HG03571 (cell line): ENCODE data around the gene PRKN.

ENCODE experiments used
- ATAC-seq: cut with Tn5 transposase; IDR thresholded peaks from one replicate; pipeline ENCODE4 v1.9.1; 2021; ENCODE audit not compliant: unreplicated experiment

Gene PRKN

GRCh38 chr6:162388383-162388777, 339.2 kb downstream of the PRKN start:
- no peak for ATAC-seq

GRCh38 chr6:162387718-162388382, 339.7 kb downstream of the PRKN start:
- ATAC-seq = no peak

GRCh38 chr6:162385980-162386379, 341.6 kb downstream of the PRKN start:
- no peak for ATAC-seq

GRCh38 chr6:162379757-162380409, 347.7 kb downstream of the PRKN start:
- no peak for ATAC-seq

GRCh38 chr6:162377735-162378134, 349.8 kb downstream of the PRKN start:
- no peak for ATAC-seq

GRCh38 chr6:162373868-162374267, 353.7 kb downstream of the PRKN start:
- ATAC-seq = no peak

- no peak for ATAC-seq
Measured at GRCh38 chr6:162373192-162373591, 354.4 kb downstream of the PRKN start.

- no peak for ATAC-seq
Measured at GRCh38 chr6:162372106-162372505, 355.5 kb downstream of the PRKN start.

- no peak for ATAC-seq
Measured at GRCh38 chr6:162371121-162371520, 356.4 kb downstream of the PRKN start.

GRCh38 chr6:162369091-162369490, 358.5 kb downstream of the PRKN start:
- no peak for ATAC-seq

- no peak for ATAC-seq
Measured at GRCh38 chr6:162364488-162364887, 363.1 kb downstream of the PRKN start.

- no peak for ATAC-seq
Measured at GRCh38 chr6:162363757-162364156, 363.8 kb downstream of the PRKN start.

- ATAC-seq = no peak
Measured at GRCh38 chr6:162360901-162361567, 366.5 kb downstream of the PRKN start.

GRCh38 chr6:162358625-162359024, 368.9 kb downstream of the PRKN start:
- no peak for ATAC-seq

- no peak for ATAC-seq
Measured at GRCh38 chr6:162345051-162345511, 382.5 kb downstream of the PRKN start.

GRCh38 chr6:162344646-162345010, 382.9 kb downstream of the PRKN start:
- ATAC-seq = no peak

GRCh38 chr6:162343936-162344645, 383.5 kb downstream of the PRKN start:
- no peak for ATAC-seq

- no peak for ATAC-seq
Measured at GRCh38 chr6:162343198-162343935, 384.2 kb downstream of the PRKN start.

GRCh38 chr6:162337412-162337811, 390.2 kb downstream of the PRKN start:
- no peak for ATAC-seq

- no peak for ATAC-seq
Measured at GRCh38 chr6:162336359-162336758, 391.2 kb downstream of the PRKN start.

- ATAC-seq = no peak
Measured at GRCh38 chr6:162332365-162332764, 395.2 kb downstream of the PRKN start.
